Heart right ventricle (tissue), 16 donors: ENCODE results near the gene SLC31A1. TPM values are rescaled to one million over a fixed set of nuclear protein-coding genes. Genes with fewer than 3 reads are reported as not detected.

Experiments used
- ATAC-seq, 8 donors: fragments of 200-7000 bp; cut with Tn5 transposase; one replicate each; pipeline ENCODE4 v1.9.1; 2020; ENCODE audit warnings: mild to moderate bottlenecking in 8 of 8, moderate library complexity in 8 of 8, moderate number of reproducible peaks in 1 of 8
- DNase-seq, 2 donors: peaks; one replicate each; pipeline ENCODE4 v3.0.0-alpha.2; 2020
- H3K27ac ChIP-seq, 10 donors: fragments of 200-600 bp; sonication (generic) in 2 of 10; one replicate each; pipeline versions ENCODE4 v1.5.0 to v1.8.0; 2020 to 2022; ENCODE audit warnings: mild to moderate bottlenecking in 3 of 10
- H3K27me3 ChIP-seq, 7 donors: fragments of 200-600 bp; one replicate each; pipeline ENCODE4 v1.8.0; 2021 to 2022; ENCODE audit warnings: mild to moderate bottlenecking in 2 of 7
- H3K36me3 ChIP-seq, 9 donors: fragments of 200-600 bp; sonication (generic) in 1 of 9; one replicate each; pipeline versions ENCODE4 v1.5.0 to v1.8.0; 2020 to 2022; ENCODE audit warnings: mild to moderate bottlenecking in 2 of 9
- H3K4me1 ChIP-seq, 9 donors: fragments of 200-600 bp; sonication (generic) in 1 of 9; one replicate each; pipeline versions ENCODE4 v1.5.0 to v1.8.0; 2020 to 2022; ENCODE audit warnings: mild to moderate bottlenecking in 4 of 9
- H3K4me3 ChIP-seq, 10 donors: fragments of 200-600 bp; sonication (generic) in 2 of 10; one replicate each; pipeline versions ENCODE4 v1.5.0 to v1.8.0; 2020 to 2022; ENCODE audit warnings: mild to moderate bottlenecking in 7 of 10, moderate library complexity in 2 of 10
- H3K9me3 ChIP-seq, 11 donors: fragments of 200-600 bp in 10 of 11; sonication (generic) in 2 of 11; one replicate each; pipeline versions ENCODE4 v1.5.0 to v1.8.0; 2013 to 2022; ENCODE audit warnings: mild to moderate bottlenecking in 2 of 11, control low read depth in 1 of 11, moderate library complexity in 1 of 11
- CTCF ChIP-seq, 9 donors: fragments of 200-600 bp; sonication (generic) in 2 of 9; IDR thresholded peaks; one replicate each; pipeline versions ENCODE4 v1.5.0 to v1.8.0; 2021 to 2022; ENCODE audit warnings: antibody characterized with exemption in 9 of 9, mild to moderate bottlenecking in 5 of 9, moderate library complexity in 1 of 9
- WGBS, 2 donors: extraction: QIAGEN DNeasy Blood & Tissue Kit; methylation state at CpG; one replicate each; pipeline ENCODE4 v1.1.7; 2013; ENCODE audit warnings: inconsistent platforms in 1 of 2; 5-methylcytosine and 5-hydroxymethylcytosine counted together
- intact Hi-C, 10 donors: fragments of 100-400 bp; cut with DNase I; formaldehyde crosslinking; loops; one replicate each; pipeline versions ENCODE4 v1.11.1 to v1.14.2; 2022
- polyA plus RNA-seq, 2 donors: library from polyadenylated mRNA; stranded (reverse); fragments of 200-250 nt; gene quantifications; one replicate each; pipeline ENCODE4 v1.2.3, GENCODE V29; 2013
- total RNA-seq, 10 donors: library from RNA; stranded (reverse); fragmentation: NEBNext Ultra II Directional in 3 of 10; extraction: Animal tissue kit (Norgen Biotek cat#: 25700) in 3 of 10; gene quantifications; one replicate each; pipeline versions ENCODE4 v1.2.1 to v1.2.4, GENCODE V29; 2021 to 2023
- donor health status: Arrhythmogenic right ventricular cardiomyopathy.
- donor health status: ischemic (EF 13 %, LVEDD 7.1; RV severe dilation, severe dysfunction).
- donor health status: healthy with polysubstance abuse.
- donor health status: DM: no; HTN: yes; CAD: no.
- donor health status: DM: no; HTN: no; CAD: no.
- donor health status: ischemic (EF 25% LVEDD 6.9; RV normal size, moderate dysfunction).
- donor health status: ischemic (EF 25% LVEDD 5.7; RV mildly dilated, moderate dysfunction).
- donor health status: healthy.
- donor health status: DM: yes; HTN: yes; CAD: no.
- donor health status: Ischemic cardiomyopathy.
- donor health status: ischemic (EF 35%, LVEDD 5.7; RV mildly dilated, moderate dysfunction).
- donor health status: nonischemic (EF 11% LVEDD 7.7; RV severe dilation, severe dysfunction).
- donor health status: DM: yes; HTN: yes; CAD: no.
- donor health status: PGD.
- donor health status: ischemic (EF 29% LVEDD 5.4; RV normal size, mild dysfunction).
- donor health status: nonischemic (EF 23%, LVEDD 6.1; RV moderate dilation, normal function).

The SLC31A1 gene
- total and polyA plus RNA-seq, 12 donors: 3.6 to 18.4 (median 10.9) TPM

GRCh38 chr9:113192455-113192854, 28.9 kb upstream of the SLC31A1 start:
- TF ChIP-seq CTCF (IDR thresholded peaks at IDR 0.05): no peak
- Histone ChIP-seq H3K4me3 (no peak overlapping the region), H3K4me1 (peaks cover 0 to 20% (median 0%) of the 10 kb centered on the region in 9 donors), H3K27ac (no peak overlapping the region), H3K9me3 (no peaks in the 10 kb centered on the region), H3K36me3 (peaks cover 0 to 100% (median 36%) of the 10 kb centered on the region in 9 donors), H3K27me3 (no peaks in the 10 kb centered on the region)
- DNase-seq (no peak), ATAC-seq (no peak)
- 43 to 69% methylated on average over 2 of the region's 2 CpGs for WGBS, 2 donors
- intact Hi-C loops: no loop called here

GRCh38 chr9:113199683-113200329, 21.5 kb upstream of the SLC31A1 start:
- H3K27ac ChIP-seq: no peak overlapping the region
- intact Hi-C loops: no loop called here
- no peaks in the 10 kb centered on the region for H3K4me1 ChIP-seq
- H3K27me3 ChIP-seq: no peaks in the 10 kb centered on the region
- 71 to 81% methylated on average over 4 of the region's 4 CpGs for WGBS, 2 donors
- H3K4me3 ChIP-seq: no peak overlapping the region
- H3K36me3 ChIP-seq: peaks cover 0 to 100% (median 55%) of the 10 kb centered on the region in 9 donors
- ATAC-seq (no peak), DNase-seq (no peak)
- TF ChIP-seq CTCF (IDR thresholded peaks at IDR 0.05): no peak
- H3K9me3 ChIP-seq: no peaks in the 10 kb centered on the region

- Histone ChIP-seq H3K9me3 (no peaks in the 10 kb centered on the region), H3K4me3 (no peak overlapping the region), H3K36me3 (peaks cover 0 to 100% (median 50%) of the 10 kb centered on the region in 9 donors), H3K4me1 (peaks cover 0 to 18% (median 0%) of the 10 kb centered on the region in 9 donors), H3K27me3 (no peaks in the 10 kb centered on the region), H3K27ac (peak overlapping the region in 1 of 10 donors; percentile 48)
- no peak for DNase-seq
- intact Hi-C loops: no loop called here
- ATAC-seq: no peak
- no peak for TF ChIP-seq CTCF (IDR thresholded peaks at IDR 0.05)
- WGBS, 2 donors: 83 to 86% methylated on average over 2 of the region's 2 CpGs
Measured at GRCh38 chr9:113205432-113205831, 15.9 kb upstream of the SLC31A1 start.

- peak overlapping the region in 1 of 10 donors; percentile 48 for H3K27ac ChIP-seq
- no peak for DNase-seq
- H3K27me3 ChIP-seq: no peaks in the 10 kb centered on the region
- 93 to 95% methylated on average over 1 of the region's 1 CpG for WGBS, 2 donors
- H3K4me3 ChIP-seq: no peak overlapping the region
- ATAC-seq: no peak
- peaks cover 0 to 18% (median 0%) of the 10 kb centered on the region in 9 donors for H3K4me1 ChIP-seq
- intact Hi-C loops: no loop called here
- peaks cover 0 to 100% (median 50%) of the 10 kb centered on the region in 9 donors for H3K36me3 ChIP-seq
- TF ChIP-seq CTCF (IDR thresholded peaks at IDR 0.05): no peak
- H3K9me3 ChIP-seq: no peaks in the 10 kb centered on the region
Measured at GRCh38 chr9:113205861-113206260, 15.5 kb upstream of the SLC31A1 start.
